Testis (tissue), 5 donors: ENCODE data around the gene SAP30. TPM values are rescaled to one million over a fixed set of nuclear protein-coding genes. Genes with fewer than 3 reads are reported as not detected.
A peak's percentile ranks its signal among the peaks of the same experiment; 100 is the strongest.

ENCODE experiments used
- DNase-seq: peaks from one replicate; pipeline ENCODE4 v3.0.0-alpha.2; 2019
- H3K27ac ChIP-seq, 2 donors: fragments of 200-600 bp; sonication (generic); one replicate each; pipeline ENCODE4 v1.5.1; 2019
- H3K27me3 ChIP-seq: fragments of 200-600 bp; sonication (generic); one replicate; pipeline ENCODE4 v1.5.1; 2019
- H3K36me3 ChIP-seq: fragments of 200-600 bp; sonication (generic); one replicate; pipeline ENCODE4 v1.5.1; 2017; ENCODE audit warnings: low read depth; ENCODE audit errors: missing control alignments
- H3K4me1 ChIP-seq: fragments of 200-600 bp; sonication (generic); one replicate; pipeline ENCODE4 v1.5.1; 2019
- H3K4me3 ChIP-seq, 2 donors: fragments of 200-600 bp; sonication (generic); one replicate each; pipeline ENCODE4 v1.5.1; 2017 to 2019
- H3K9me3 ChIP-seq: fragments of 200-600 bp; sonication (generic); one replicate; pipeline ENCODE4 v1.5.1; 2017
- POLR2A ChIP-seq: fragments of 450-650 bp; IDR thresholded peaks from one replicate; pipeline ENCODE4 v1.6.1; 2017; ENCODE audit warnings: antibody characterized with exemption, mild to moderate bottlenecking, moderate library complexity
- WGBS, 2 donors: methylation state at CpG; one replicate each; pipeline ENCODE4 v1.1.5; 2018; 5-methylcytosine and 5-hydroxymethylcytosine counted together
- intact Hi-C: fragments of 100-400 bp; cut with DNase I; formaldehyde crosslinking; loops from one replicate; pipeline ENCODE4 v1.15.1; 2023; ENCODE audit warnings: low total_unique reads
- long read RNA-seq, 2 donors: transcript quantifications; one replicate each; lab custom pipeline, GENCODE V29; 2026
- polyA plus RNA-seq: library from polyadenylated mRNA; stranded (reverse); fragments of 350-450 nt; fragmentation: Illumina TruSeq; extraction: RNeasy Lipid Tissue Mini Kit (QIAGEN cat#74804); gene quantifications from one replicate; pipeline ENCODE4 v1.2.3, GENCODE V29; 2014; ENCODE audit warnings: low read depth, low replicate concordance; ENCODE audit not compliant: insufficient read depth
- total RNA-seq, 2 donors: library from RNA; depleted of rRNA; stranded (reverse); fragments of >200 nt; gene quantifications; one replicate each; pipeline ENCODE4 v1.2.3, GENCODE V29; 2016
- TF ChIP-seq, protein P1 (sequence below), 3 experiments: fragments of 450-650 bp in 2 of 3; fragments of 200-600 bp in 1 of 3; sonication (generic) in 1 of 3; IDR thresholded peaks; one replicate each; pipeline ENCODE4 v1.5.1; 2016 to 2019; ENCODE audit warnings: antibody characterized with exemption in 3 of 3, mild to moderate bottlenecking in 2 of 3, moderate library complexity in 1 of 3

The SAP30 gene, protein sequence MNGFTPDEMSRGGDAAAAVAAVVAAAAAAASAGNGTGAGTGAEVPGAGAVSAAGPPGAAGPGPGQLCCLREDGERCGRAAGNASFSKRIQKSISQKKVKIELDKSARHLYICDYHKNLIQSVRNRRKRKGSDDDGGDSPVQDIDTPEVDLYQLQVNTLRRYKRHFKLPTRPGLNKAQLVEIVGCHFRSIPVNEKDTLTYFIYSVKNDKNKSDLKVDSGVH
- total RNA-seq (10 to 100 TPM; 49.0 to 57.0 TPM), polyA plus RNA-seq (45.8 TPM)
- long read RNA-seq, donor 1, transcript SAP30-201 (4 exons, 1,108 nt): major isoform, 29 of 37 reads
- long read RNA-seq, donor 1, partial matches to known transcripts: 8 of 37 reads
- long read RNA-seq, donor 1, other reads (novel, unspliced or antisense): 0 of 37 reads
- long read RNA-seq, donor 2, transcript SAP30-201 (4 exons, 1,108 nt): major isoform, 8 of 21 reads
- long read RNA-seq, donor 2, partial matches to known transcripts: 13 of 21 reads
- long read RNA-seq, donor 2, other reads (novel, unspliced or antisense): 0 of 21 reads

DNA sequence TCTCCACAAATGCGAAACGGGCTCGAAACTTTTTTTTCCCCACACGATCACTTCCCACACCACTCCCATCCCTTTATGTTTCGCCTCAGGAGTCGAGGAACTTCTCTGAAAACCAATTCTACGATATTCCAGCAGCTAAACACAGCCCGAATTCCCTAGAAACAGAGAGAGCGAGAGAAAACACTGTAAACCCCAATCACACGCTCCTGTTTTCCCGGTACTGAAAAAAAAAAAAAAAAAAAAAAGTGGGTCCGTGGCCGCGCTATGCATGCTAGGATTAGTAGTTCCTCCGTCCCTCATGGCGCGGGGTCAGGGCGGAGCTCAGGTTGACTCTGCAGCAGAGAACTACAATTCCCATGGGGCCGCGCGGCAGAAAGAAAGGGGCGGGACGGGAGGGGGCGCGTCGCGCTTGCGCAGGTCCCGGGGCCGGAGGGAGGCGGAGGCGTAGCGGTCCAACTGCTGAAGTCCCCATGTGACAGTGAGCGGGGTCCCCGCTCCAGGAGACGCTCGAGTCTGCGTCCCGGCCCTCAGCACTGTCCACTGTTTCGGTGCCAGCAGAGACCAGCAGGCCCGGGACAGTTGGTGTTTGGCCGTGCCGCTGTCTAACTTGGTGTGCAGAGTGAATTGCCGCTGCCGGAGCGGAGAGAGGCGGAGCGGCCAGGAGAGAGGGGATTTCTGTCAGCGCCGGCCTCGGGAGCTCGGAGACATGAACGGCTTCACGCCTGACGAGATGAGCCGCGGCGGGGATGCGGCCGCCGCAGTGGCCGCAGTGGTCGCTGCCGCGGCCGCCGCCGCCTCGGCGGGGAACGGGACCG, at the start of gene SAP30:
Gene SAP30 (plus strand): TSS at position 478 of the 815 bp plus-strand sequence. CDS start 229 bp downstream, at position 707.
- WGBS, 2 donors: 0 to 1% methylated on average over 49 to 70 of the region's 72 CpGs
- peak; percentile 97 for TF ChIP-seq POLR2A
- TF ChIP-seq, protein P1, sequence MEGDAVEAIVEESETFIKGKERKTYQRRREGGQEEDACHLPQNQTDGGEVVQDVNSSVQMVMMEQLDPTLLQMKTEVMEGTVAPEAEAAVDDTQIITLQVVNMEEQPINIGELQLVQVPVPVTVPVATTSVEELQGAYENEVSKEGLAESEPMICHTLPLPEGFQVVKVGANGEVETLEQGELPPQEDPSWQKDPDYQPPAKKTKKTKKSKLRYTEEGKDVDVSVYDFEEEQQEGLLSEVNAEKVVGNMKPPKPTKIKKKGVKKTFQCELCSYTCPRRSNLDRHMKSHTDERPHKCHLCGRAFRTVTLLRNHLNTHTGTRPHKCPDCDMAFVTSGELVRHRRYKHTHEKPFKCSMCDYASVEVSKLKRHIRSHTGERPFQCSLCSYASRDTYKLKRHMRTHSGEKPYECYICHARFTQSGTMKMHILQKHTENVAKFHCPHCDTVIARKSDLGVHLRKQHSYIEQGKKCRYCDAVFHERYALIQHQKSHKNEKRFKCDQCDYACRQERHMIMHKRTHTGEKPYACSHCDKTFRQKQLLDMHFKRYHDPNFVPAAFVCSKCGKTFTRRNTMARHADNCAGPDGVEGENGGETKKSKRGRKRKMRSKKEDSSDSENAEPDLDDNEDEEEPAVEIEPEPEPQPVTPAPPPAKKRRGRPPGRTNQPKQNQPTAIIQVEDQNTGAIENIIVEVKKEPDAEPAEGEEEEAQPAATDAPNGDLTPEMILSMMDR (IDR thresholded peaks at IDR 0.05): no peak
- Histone ChIP-seq H3K9me3 (no peaks in the 10 kb centered on the region), H3K27me3 (no peaks in the 10 kb centered on the region), H3K4me3 (peak within 1 kb of the TSS; percentile 84 to 92), H3K36me3 (no peaks in the 10 kb centered on the region), H3K4me1 (no peaks in the 10 kb centered on the region), H3K27ac (peak within 1 kb of the TSS; percentile 98)
- DNase-seq: peak; percentile 99
- intact Hi-C loops: loop anchor here (5.0 kb wide), 1 partner anchor 33 kb away; no protein-coding TSS in a partner anchor

DNA sequence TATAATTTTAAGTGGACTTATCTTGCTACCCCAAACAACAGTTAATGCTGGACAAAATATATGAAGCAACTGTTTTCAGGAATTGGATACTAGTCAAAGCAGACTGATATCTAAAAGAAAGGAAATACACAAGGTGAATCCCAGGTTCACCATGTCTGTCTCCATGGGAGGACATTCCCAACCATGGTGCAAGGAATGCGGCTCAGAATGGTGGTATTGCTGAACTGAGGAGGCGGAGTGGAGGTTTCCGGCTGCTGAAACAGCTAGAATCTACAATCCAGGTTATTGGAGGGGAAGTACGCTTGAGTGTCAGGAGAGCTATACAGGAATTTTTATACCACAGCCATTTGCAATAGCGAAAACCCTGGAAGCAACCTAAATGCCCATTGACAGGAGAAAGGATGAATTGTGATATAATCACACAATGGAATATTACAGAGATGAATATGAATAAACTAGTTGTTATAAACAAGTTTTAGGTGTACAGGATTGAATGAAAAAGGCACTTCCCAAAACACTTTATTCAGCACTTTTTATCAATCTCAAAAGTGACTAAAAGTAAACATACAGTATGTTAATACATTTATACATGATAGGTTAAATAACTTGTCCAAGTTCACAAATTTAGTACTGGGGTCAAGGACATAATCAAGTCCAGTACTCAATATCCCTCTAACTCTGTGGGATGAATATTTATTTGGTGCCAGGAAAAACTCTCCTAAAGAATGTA, 45.6 kb upstream of the SAP30 start:
- Histone ChIP-seq H3K27me3 (no peaks in the 10 kb centered on the region), H3K27ac (no peak overlapping the region), H3K36me3 (no peaks in the 10 kb centered on the region), H3K9me3 (no peaks in the 10 kb centered on the region), H3K4me1 (no peaks in the 10 kb centered on the region), H3K4me3 (no peak overlapping the region)
- DNase-seq: no peak
- TF ChIP-seq POLR2A: no peak
- TF ChIP-seq, protein P1 (IDR thresholded peaks at IDR 0.05): no peak
- intact Hi-C loops: no loop called here
- 95% methylated on average over 5 of the region's 5 CpGs for WGBS, 2 donors

DNA sequence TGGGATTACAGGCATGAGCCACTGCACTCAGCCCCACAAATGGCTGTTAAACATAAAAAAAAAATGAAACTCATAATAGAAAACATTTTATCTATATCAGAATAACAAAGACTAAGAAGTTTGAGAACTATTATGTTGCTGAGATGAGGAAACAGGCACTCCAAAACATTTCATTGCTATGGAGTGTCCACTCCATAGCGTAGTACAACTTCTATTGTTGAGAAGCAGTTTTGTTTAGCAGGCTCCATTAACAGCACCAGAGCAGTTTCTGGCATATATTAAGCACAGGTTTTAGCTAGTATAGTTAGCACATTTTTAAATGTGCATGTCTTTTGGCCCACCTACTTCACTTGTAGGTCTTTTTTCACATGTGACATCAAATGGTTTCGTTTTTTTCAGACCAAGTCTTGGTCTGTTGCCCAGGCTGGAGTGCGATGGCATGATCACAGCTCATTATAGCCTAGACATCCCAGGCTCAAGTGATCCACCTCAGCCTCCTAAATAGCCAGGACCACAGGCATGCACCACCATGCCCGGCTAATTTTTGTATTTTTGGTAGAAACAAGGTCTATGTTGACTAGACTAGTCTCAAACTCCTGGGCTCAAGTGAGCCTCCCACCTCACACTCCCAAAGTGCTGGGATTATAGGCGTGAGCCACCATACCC, 42.4 kb upstream of the SAP30 start:
- no peaks in the 10 kb centered on the region for H3K27me3 ChIP-seq
- WGBS, 2 donors: 94 to 95% methylated on average over 5 of the region's 5 CpGs
- H3K36me3 ChIP-seq: no peaks in the 10 kb centered on the region
- H3K4me3 ChIP-seq: no peak overlapping the region
- no peak overlapping the region for H3K27ac ChIP-seq
- no peaks in the 10 kb centered on the region for H3K9me3 ChIP-seq
- H3K4me1 ChIP-seq: peaks cover 13% of the 10 kb centered on the region
- TF ChIP-seq, protein P1 (IDR thresholded peaks at IDR 0.05): no peak
- no peak for TF ChIP-seq POLR2A
- intact Hi-C loops: no loop called here
- DNase-seq: no peak

DNA sequence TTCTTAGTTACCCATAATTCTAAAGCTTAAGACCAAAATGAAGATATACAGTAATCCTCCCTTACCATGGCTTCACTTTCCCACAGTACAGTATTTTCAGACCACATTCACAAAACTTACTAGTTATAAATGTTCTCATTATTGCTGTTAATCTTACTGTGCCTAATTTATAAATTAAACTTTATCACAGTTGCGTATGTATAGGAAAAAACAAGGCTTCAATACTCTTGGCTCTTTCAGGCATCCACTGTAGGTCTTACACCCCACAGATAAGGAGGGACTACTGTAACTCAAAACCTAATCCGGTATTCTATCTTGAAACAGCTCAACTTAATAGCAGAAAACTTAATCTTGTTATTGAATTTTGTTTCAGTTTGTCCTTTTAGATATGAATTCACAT, 40.2 kb upstream of the SAP30 start:
- peaks cover 13% of the 10 kb centered on the region for H3K4me1 ChIP-seq
- H3K36me3 ChIP-seq: no peaks in the 10 kb centered on the region
- H3K9me3 ChIP-seq: no peaks in the 10 kb centered on the region
- H3K4me3 ChIP-seq: no peak overlapping the region
- DNase-seq: no peak
- 74 to 84% methylated on average over 2 of the region's 2 CpGs for WGBS, 2 donors
- no peak overlapping the region for H3K27ac ChIP-seq
- no peaks in the 10 kb centered on the region for H3K27me3 ChIP-seq
- intact Hi-C loops: no loop called here
- no peak for TF ChIP-seq POLR2A
- TF ChIP-seq, protein P1 (IDR thresholded peaks at IDR 0.05): no peak
